ENCODE results near the gene TUBB1.

TUBB1 gene

DNA sequence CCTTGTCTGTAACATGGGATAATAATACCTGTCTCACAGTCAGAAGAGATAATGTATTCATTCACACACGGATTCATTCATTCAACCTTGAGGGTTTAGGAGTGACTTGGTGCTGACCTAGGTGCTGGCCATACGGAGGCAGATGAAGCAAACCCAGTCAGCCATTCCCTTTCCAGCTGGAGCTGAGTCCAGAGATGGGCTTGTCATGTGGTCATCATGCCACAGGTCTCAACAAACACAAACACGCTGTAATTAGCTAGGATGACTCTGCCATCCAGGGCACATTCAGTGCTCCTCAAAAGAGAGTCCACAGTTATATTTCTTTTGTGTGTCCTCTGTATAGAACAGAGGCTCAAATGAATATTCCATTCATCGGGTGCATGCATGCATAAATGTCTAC, 42.9 kb downstream of the TUBB1 start:
- Histone ChIP-seq H3K36me3 (ENCODE audit: control insufficient read depth, insufficient read depth, low read length) (no peaks in the 10 kb centered on the region), H3K4me3 (replicated peaks; ENCODE audit: low read depth, low read length) (no peak overlapping the region), H3K27me3 (replicated peaks; ENCODE audit: control insufficient read depth, insufficient read depth, low read length) (no peaks in the 10 kb centered on the region)
- TF ChIP-seq, protein P1, sequence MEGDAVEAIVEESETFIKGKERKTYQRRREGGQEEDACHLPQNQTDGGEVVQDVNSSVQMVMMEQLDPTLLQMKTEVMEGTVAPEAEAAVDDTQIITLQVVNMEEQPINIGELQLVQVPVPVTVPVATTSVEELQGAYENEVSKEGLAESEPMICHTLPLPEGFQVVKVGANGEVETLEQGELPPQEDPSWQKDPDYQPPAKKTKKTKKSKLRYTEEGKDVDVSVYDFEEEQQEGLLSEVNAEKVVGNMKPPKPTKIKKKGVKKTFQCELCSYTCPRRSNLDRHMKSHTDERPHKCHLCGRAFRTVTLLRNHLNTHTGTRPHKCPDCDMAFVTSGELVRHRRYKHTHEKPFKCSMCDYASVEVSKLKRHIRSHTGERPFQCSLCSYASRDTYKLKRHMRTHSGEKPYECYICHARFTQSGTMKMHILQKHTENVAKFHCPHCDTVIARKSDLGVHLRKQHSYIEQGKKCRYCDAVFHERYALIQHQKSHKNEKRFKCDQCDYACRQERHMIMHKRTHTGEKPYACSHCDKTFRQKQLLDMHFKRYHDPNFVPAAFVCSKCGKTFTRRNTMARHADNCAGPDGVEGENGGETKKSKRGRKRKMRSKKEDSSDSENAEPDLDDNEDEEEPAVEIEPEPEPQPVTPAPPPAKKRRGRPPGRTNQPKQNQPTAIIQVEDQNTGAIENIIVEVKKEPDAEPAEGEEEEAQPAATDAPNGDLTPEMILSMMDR (IDR thresholded peaks at IDR 0.05; ENCODE audit: insufficient read depth, low read length, poor library complexity, severe bottlenecking): no peak
- no peak for DNase-seq (ENCODE audit: extremely low read depth, insufficient read length)

DNA sequence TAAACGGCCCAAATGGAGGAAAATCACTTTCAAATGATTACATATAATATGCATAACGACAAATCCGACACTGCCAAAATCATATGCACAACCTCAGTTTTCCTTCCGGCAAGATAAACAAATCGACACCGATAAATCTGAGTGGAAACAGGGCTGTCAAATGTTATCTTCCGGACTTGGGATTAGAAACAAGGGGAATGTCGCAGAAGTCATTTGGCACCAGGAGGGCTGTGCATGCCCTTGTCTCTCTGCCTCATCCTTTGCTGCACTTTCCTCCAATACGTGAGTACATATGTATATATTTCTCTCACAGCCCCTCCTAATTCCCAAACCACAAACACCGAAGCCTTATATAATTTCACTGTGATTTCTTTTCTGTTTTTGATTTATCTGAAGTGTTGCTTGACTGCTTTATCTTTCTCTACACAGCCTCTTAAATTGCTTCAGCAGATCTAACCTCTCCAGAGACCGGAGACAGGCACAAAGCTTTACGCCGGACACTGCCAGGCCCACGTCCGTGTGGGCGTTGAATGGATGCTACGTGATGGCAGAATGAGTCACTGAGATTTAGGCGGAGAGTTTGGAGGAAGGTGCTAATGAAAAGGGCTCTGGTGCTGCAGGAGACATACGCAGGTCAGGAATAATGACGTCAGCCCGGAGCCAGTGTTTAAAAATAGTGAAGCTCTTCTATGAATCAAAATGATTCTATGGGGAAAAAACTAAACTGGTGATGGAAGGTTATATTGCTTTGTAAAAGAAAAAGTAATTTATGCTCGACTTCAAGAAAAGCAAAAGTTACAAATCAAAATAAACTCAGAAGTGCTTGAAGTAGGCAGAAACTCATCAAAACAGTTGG, 44.4 kb downstream of the TUBB1 start:
- TF ChIP-seq, protein P1 (IDR thresholded peaks at IDR 0.05; ENCODE audit: insufficient read depth, low read length, poor library complexity, severe bottlenecking): no peak
- Histone ChIP-seq H3K36me3 (ENCODE audit: control insufficient read depth, insufficient read depth, low read length) (no peaks in the 10 kb centered on the region), H3K4me3 (replicated peaks; ENCODE audit: low read depth, low read length) (no peak overlapping the region), H3K27me3 (replicated peaks; ENCODE audit: control insufficient read depth, insufficient read depth, low read length) (no peaks in the 10 kb centered on the region)
- no peak for DNase-seq (ENCODE audit: extremely low read depth, insufficient read length)

DNA sequence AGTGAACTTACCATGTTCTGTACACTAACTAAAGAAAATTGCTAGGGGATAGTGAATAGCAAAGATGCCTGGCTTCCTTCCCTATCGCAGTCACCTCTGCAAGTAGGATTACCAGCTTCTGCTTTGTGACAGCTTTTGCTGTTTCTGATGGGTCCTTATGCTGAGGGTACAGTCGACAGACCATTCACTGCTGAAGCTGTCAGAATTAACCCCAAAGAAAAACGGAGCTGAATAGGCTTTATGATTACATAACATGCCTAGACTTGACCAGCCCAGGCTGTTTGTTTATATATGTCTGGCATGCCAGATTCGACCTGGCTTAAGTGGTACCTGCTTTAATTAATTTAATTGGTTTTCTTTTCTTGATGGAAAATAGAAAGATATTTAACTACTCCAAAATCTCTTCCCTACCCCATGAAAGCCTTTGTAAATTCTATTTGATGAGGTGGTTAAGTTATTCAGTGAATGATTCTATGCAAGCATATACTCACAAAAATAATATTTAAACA, 45.0 kb downstream of the TUBB1 start:
- no peak for DNase-seq (ENCODE audit: extremely low read depth, insufficient read length)
- TF ChIP-seq, protein P1 (IDR thresholded peaks at IDR 0.05; ENCODE audit: insufficient read depth, low read length, poor library complexity, severe bottlenecking): no peak

DNA sequence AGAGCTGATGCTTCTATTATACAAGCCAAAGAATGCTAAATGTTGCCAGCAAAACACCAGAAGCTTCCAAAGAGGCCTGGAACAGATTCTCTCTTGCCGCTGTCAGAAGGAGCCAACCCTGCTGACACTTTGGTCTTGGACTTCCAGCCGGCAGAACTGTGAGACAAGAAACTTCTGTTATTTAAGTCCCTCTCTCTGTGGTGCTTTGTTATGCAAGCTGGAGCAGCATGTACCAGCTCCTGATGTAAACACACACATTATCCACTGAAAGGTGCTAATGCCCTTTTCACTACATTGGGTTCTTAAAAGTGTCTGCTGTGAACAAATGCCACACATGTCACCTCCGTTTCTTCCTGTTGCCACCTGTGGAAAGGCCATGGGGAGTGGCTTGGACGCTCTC, 49.3 kb downstream of the TUBB1 start:
- DNase-seq (ENCODE audit: extremely low read depth, insufficient read length): no peak
- TF ChIP-seq, protein P1 (IDR thresholded peaks at IDR 0.05; ENCODE audit: insufficient read depth, low read length, poor library complexity, severe bottlenecking): no peak

More for the DNA sequence above, 45.0 kb downstream of the TUBB1 start:
- H3K36me3 ChIP-seq (ENCODE audit: control insufficient read depth, insufficient read depth, low read length): no peaks in the 10 kb centered on the region
- H3K4me3 ChIP-seq (replicated peaks; ENCODE audit: low read depth, low read length): no peak overlapping the region
- H3K27me3 ChIP-seq (replicated peaks; ENCODE audit: control insufficient read depth, insufficient read depth, low read length): no peaks in the 10 kb centered on the region

DNA sequence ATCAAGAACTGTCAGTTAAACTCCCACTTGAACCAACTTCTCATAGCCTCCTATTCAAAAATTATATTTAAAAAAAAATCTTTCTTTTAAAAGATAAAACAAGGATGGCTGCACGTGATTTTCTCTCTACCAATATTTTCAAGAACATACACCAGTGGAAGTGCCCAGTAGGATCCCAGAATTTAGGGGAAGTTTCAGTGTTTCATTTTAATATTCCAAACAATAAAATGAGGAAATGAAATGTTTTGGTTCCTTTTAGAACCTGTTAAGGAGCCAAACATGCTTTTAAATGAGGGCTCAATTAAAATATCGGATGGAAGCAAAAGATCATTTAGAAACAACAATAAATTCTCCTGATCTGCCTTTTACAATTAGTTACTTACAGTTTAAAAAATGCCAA, 49.8 kb downstream of the TUBB1 start:
- H3K36me3 ChIP-seq (ENCODE audit: control insufficient read depth, insufficient read depth, low read length): no peaks in the 10 kb centered on the region
- no peak overlapping the region for H3K4me3 ChIP-seq (replicated peaks; ENCODE audit: low read depth, low read length)
- no peaks in the 10 kb centered on the region; the same call in 1 of the 2 replicates for H3K27me3 ChIP-seq (replicated peaks; ENCODE audit: control insufficient read depth, insufficient read depth, low read length)
- DNase-seq (ENCODE audit: extremely low read depth, insufficient read length): no peak
- TF ChIP-seq, protein P1 (IDR thresholded peaks at IDR 0.05; ENCODE audit: insufficient read depth, low read length, poor library complexity, severe bottlenecking): no peak

More for the DNA sequence above, 49.3 kb downstream of the TUBB1 start:
- Histone ChIP-seq H3K27me3 (replicated peaks; ENCODE audit: control insufficient read depth, insufficient read depth, low read length) (no peaks in the 10 kb centered on the region), H3K4me3 (replicated peaks; ENCODE audit: low read depth, low read length) (no peak overlapping the region), H3K36me3 (ENCODE audit: control insufficient read depth, insufficient read depth, low read length) (no peaks in the 10 kb centered on the region)

Data from GM06990 (cell line).